GM18909 (cell line): Measurements from ENCODE around the gene NECAP2.
"Not testable (repeated sequence)": the region's sequence is repeated elsewhere in the genome, so short reads cannot be mapped to it uniquely, and the experiment has no call there.

ENCODE experiments used
- ATAC-seq: cut with Tn5 transposase; IDR thresholded peaks from one replicate; pipeline ENCODE4 v1.9.1; 2021; ENCODE audit warnings: mild to moderate bottlenecking; ENCODE audit not compliant: unreplicated experiment, poor library complexity

NECAP2 gene

DNA sequence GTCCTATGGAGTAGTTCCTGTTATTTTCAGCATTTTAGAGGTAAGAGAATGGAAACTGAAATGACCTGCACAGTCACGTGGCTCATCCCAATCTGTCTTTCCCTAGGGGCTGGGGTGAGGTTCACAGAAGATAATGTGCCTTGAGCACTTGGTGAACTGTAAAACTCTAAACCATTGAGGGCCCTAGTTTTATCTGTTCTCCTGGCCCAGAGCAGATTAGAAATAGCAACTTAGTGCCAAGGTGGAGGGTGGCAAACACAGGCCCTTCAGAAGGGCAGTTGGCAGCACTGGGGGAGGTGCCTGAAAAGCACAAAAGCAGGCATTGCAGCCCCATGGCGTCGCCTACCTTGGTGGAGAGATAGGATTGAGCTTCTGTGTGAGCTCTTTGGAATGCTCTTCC lies 14.4 kb downstream of the NECAP2 start:
- not testable (repeated sequence) for ATAC-seq

DNA sequence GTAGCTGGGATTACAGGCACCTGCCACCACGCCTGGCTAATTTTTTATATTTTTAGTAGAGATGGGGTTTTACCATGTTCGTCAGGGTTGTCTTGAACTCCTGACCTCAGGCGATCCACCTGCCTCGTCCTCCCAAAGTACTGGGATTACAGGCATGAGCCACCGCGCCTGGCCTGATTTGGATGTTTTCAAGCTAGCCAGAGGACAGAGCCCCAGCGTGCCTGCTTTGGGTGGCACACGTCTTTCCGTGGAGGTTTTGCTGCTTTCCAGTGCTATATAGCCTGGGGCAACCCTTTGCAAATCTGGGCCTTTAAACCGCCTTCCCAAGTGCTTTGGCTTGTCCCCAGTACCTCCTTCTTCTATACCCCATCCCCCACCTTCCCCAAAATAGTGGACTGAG lies 15.6 kb downstream of the NECAP2 start:
- not testable (repeated sequence) for ATAC-seq

DNA sequence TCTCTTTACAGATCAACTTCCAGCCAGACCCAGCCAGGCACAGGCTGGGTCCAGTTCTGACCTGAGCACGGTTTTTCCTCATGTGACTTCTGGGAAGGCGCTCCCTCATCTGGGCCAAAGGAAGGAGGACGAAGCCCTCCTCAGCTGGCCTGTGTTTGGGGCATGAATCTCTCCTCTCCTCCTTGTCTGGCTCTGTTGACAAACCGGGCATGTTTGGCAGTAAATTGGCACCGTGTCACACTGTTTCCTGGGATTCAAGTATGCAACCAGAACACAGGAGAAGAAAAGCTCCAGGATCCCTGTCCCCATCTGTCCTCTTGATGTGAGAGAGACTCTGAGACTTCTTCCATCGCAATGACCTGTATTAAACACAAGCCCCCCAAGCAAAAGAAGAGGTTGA lies 18.3 kb downstream of the NECAP2 start:
- no peak for ATAC-seq

DNA sequence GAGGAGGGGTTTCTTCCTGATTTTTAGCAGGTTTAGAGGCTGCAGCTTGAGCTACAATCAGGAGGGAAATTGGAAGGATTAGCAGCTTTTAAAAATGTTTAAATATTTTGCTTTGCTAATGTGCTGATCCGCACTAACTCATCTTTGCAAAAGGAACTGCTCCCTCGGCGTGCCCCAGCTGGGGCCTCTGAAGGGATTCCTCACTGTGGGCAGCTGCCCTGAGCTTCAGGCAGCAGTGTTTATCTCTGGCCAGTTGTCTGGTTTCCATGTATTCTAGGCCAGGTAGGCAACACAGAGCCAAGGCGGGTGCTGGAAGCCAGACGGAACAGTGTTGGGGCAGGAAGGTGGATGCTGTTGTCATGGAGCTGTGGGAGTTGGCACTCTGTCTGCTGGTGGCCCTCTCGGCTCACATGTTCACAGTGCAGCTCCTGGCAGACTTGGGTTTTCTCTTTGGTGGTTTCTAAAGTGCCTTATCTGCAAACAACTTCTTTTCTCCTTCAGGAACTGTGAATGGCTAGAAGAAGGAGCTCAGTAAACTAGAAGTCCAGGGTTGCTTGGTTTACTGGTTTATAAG lies 18.9 kb downstream of the NECAP2 start:
- no peak for ATAC-seq

DNA sequence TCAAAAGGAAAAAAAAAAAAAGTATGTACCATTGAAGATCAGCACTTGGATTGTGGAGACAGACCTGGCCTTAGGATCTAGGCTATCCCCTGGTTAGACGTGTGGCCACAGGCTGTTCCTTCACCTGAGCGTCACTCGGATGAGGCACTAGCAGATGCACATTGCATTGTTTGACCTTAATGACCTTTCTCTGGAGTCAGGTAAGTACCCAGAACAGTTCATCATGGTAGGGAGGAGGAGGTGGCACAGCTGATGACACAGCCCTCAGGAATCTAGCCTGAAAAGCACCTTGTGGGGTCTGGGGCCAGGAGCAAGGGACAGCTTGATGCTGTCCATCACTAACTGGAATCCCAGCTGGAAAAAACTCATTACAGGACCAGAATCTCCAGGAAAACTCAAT lies 21.2 kb downstream of the NECAP2 start:
- ATAC-seq: no peak

DNA sequence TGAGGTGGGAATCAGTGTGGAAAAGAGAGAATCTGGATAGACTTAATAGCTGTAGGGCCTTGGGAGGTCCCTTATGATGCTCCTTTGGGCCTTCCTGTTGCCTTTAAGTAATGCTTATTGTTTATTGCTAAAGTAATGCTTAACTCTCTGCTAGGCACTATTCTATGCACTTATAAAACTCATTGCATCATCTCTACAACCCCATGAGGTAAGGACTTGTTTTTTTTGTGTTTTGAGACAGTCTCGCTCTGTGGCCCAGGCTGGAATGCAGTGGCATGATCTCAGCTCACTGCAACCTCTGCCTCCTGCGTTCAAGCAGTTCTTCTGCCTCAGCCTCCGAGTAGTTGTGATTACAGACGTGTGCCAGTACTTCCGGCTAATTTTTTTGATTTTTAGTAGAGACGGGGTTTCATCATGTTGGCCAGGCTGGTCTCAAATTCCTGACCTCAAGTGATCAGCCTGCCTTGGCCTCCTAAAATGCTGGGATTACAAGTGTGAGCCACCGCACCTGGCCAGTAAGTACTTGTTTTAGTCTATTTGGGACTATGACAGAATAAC lies 22.3 kb downstream of the NECAP2 start:
- no peak for ATAC-seq

DNA sequence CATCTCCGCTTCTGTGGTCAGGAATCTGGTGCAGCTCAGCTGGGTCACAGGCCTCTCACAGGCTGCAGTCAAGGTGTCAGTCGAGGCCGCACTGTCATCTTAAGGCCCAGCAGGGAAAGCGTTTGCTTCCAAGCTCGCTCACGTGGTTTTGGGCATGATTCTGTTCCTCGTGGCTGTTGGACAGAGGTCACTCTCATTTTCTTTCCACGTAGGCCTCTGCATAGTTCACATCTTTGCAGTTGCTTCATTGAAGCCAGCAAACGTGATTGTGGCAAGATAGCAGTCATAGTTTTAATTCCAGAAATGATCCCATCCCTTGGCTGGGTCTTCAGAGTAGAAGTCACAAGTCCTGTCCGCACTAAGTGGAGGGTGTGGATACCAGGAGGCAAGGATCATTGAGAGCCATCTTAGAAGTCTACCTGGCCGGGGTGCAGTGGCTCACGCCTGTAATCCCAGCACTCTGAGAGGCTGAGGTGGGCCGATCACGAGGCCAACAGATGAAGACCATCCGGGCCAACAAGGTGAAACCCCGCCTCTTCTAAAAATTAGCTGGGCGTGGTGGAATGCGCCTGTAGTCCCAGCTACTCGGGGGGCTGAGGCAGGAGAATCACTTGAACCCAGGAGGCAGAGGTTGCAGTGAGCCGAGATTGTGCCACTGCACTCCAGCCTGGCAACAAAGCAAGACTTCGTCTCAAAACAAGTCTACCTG lies 24.5 kb downstream of the NECAP2 start:
- ATAC-seq: no peak

DNA sequence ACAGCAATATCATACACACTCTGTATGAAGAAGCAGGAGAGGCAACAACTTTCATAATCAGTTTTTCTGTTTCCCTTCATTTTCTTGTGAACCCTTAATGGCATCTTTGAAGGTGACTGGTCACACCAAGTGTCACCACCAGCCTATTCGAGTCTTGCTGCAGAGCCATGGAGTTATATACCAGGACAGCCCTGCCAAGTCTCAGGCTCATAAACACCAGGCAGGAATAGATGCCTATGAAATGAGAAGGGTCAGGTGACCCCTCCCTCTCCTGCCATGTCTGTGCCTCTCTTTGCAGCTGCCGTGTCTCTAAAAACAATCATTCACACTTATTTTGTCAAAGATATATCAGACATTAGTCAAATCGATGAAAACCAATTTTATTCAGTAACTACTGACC lies 28.0 kb downstream of the NECAP2 start:
- no peak for ATAC-seq

DNA sequence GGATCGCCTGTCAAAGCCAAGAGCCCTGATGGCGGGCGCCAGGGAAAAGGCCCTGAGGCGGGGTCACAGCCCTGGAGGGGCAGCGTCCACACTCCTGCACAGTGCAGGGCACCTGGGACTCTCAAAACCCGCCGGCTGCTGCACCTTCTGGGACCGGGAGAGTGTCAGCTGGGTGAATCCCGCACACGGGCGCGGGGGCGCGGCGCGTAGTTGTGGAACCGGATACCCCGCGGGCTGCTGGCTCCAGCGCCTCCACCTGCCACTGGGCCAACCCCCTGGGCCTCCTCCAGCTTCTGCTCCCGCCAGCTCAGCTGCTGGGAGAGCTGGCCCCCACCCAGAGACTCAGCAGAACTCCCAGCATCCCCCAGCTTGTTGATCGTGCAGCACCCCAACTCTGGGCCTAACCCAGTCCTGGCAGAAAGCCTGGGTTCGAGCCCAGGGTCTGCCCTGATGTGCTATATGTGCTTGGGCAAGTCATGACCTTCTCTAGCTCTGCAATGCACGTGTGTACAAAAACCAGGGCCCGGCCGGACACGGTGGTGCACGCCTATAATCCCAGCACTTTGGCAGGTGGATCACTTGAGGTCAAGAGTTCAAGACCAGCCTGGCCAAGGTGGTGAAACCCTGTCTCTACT lies 33.8 kb downstream of the NECAP2 start:
- ATAC-seq: no peak

DNA sequence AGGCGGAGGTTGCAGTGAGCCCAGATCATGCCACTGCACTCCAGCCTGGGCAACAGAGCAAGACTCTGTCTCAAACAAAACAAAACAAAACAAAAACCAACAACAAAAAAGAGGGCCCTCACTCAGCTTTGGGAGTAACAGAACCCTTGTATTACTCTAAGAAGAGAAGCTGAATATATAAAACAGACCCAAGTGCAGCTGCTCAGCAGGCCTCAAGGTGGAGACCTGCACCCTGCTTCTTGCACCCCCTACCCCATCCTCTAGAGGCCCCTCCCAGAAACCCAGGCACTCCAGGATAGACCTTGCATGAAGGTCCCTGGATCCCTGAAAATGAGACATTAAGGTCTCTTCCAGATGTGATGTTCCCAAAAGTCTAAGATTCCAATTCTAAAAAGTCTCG lies 34.4 kb downstream of the NECAP2 start:
- not testable (repeated sequence) for ATAC-seq

DNA sequence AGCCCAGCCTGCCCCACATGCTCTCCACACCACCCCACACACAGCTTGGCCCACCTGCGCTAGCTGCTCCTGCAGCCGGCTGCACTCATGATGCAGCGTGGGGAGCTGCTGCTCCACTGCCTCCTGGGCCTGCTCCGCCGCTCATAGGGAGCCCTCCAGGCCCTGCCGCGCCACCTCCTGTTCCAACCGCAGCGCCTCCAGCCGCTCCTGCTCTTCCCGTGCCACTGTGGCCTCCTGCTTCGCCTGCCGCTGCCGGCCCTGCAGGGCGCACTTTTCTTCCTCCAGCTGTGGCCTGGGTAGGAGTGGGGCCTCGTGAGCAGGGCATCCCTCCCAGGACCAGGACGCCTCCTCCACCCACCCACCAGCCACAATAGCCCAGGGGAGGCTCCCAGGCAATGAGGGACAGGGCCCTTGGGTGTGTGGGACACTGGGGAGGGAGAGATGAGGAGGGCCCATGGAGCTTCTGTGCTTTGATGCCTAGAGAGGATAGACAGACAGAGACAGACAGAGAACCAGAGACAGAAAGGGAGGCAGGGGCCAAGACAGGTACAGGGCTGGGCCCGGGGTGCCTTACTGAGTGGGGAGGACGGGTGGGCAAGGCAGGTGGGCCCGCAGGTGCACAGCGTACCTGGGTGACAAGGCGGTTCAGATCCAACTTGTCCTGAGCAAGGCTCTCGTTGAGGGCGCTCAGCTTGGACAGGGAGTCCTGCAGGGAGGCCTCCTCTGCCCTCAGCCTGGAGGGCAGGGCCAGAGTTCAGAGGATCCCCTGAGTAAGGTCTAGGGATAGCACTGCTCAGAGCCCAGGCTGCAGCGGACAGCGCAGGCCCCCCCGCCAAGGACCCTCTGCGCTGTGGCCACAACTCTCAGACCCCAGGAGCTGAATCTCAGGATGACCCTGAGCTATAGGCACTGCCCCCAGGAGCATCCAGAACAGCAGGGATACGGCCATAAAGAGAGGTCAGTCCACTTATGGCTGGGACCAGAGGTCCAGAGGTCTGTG lies 35.5 kb downstream of the NECAP2 start:
- ATAC-seq: not testable (repeated sequence)

DNA sequence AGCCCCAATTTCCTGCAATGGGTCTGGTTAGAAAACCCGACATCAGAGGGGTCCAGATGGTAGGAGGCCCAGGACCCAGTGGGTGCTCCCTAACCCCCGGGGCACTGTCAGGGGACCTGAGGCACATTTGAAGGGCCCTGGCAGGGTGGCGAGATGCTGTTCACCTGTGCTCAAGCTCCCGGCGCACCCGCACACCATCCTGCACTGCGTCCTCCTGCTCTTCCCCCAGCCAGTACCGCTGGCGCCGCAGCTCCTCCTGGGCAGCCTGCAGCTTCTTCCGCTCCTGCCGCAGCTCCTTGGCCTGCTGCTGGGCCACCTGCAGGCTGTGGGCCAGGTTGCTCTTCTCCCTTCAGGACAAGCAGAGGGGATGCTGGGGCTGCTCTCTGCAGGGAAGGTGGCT lies 37.6 kb downstream of the NECAP2 start:
- ATAC-seq: no peak

DNA sequence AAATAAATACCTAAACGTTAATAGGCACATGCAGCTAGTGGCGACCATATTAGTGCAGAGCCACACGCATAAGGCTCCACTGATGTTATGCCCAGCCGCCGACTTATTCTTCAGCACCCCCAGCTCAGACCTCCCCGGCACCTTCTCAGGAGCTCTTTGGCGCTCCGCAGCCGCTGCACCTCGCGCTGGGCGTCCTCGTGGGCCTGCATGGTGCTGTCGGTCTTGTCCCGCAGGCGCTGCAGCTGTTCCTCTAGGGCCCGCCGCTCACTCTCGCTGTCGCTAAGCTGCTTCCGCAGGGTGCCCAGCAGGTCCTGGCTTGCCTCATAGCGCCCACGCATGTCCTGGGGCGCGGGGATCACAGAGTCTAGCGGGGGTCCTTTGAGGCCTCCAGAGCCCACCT lies 42.6 kb downstream of the NECAP2 start:
- ATAC-seq: not testable (repeated sequence)

DNA sequence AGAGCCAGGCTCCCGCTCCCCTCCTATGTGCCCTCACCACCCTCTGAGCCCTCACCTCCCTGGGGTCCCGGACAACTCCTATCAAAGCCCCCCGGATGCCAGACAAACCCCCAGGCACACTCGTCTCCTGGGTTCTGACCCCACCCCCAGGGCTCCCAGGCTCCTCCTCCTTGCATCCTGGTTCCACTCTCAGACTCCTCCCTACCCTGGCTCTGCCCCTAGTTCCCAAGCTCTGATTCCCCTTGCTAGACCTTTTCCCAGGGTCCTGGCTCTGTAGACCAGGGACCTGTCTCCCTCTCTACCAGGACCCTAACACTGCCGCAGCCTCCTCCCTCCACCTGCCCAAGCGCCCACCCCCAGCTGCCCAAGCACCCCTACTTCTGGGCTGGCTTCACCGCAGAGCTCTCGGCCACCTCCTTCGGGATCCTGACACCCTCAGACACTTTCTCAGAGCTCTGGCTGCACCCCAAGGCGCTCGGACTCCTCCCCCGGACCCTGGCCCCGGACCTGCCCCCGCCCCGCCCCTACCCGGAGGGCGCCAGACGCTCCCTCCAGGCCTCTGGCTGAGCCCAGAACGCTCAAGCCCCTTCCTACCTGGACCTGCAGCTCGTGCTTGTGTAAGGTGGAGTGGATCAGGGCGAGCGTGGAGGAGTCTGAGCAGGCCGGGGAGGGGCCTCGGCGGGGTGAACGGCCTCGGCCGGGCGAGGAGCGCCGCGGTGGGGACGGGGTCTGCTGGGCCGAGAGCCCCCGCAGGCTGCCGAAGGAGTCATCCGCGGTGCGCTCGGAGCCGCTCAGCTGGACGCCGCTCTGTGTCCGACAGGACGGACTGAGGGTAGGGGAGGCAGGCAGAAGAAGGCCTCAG lies 43.3 kb downstream of the NECAP2 start:
- ATAC-seq: not testable (repeated sequence)

DNA sequence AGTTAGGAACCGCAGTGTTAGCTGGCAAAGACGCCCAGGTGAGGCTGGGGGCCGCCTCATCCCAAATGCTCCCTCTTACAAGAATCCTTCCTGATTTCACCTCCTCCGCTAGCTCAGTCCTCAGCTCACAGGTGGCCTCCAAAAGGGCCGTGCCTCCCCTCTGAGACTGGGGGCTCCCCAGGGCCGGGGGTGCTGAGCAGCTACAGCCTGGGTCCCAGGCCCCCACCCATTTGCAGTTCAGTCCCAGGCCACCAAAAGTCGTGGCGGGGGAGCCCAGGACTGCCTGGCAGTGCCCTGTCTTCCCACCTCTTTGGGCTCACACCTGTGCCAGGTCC lies 43.9 kb downstream of the NECAP2 start:
- no peak for ATAC-seq

DNA sequence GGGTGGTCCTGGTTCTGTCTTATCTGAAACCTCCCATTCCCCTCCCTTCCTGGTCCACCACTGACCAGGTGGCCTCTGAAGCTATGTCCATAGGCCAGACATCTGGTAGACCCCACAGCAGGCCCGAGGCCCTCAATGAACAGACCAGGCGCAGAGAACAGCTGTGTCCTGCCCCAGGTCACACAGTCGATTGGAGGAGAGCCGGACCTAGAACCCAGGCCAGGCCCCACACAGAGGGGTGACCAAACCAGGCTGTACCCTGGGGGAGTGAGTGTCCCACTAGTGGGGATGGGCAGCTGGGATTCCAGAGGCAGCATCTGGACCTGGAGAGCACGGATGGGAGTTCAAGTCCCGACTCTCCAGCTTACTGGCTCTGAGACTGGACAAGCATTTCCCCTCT lies 44.4 kb downstream of the NECAP2 start:
- ATAC-seq: no peak

DNA sequence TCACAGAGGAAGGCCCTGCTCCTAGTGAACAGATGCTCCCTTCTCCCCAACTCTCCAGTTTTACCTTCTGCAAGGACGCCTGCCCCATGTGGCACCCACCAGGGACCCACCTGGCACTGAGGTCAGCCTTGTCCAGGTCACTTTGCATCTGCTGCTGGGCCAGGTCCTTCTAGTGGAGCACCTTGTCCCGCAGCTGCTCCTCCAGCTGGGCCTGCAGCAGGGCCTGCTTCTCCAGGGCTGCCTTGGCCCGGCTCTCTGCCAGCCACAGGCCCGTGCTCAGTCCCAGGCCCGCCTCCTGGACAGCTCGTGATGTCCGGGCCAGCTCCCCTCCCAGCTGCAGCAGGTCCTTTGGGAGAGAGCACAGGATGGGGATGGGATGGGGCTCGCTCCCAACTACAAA lies 45.8 kb downstream of the NECAP2 start:
- ATAC-seq: not testable (repeated sequence)

DNA sequence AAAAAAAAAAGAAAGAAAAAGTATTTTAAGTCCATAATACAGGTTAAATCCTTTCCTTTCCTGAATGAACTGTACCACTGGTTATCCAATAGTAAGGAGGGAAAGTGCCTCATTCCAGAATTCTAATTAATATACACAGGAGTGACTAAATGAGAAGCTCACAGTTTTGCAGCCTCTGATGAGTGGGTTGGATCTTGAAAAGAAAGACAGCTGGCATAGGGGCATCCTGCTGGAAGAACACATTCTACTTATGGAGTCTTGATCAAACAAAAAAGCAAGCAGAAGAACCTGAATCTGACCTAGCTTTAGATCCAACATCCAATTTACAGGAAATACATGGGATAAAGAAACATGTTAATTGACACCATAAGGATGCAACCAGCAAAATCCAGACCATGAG lies 46.5 kb downstream of the NECAP2 start:
- not testable (repeated sequence) for ATAC-seq

DNA sequence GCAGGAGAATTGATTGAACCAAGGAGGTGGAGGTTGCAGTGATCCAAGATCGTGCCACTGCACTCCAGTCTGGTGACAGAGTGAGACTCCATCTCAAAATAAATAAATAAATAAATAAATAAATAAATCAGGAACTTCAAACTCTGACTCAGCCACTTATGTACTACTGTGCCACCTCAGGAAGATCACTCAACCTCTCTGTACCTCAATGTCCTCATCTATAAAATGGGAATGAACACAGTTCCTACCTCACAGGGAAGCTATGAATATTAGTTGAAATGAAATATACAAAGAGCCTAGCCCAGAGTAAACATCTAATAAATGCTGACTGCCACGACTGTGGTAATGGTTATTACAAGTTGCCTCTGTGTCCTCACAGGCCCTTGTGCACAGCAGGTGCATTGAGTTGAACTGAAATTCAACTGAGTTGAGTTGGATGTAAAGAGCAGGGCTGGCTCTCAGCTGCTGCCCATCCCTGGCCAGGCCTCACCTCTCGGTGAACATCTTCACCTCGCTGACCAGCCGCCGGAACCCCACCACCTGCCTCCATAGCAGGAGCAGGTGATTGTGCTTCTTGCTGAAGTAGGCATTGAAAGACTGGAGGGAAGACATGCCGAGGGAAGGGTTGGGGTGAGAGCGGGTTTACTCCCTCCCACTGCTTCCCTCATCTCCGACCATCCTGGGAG lies 48.8 kb downstream of the NECAP2 start:
- ATAC-seq: not testable (repeated sequence)
